T-helper 1 cell (primary cell): ENCODE measurements around the gene PCNX4.

Experiments
- DNase-seq, 5 donors: peaks; one replicate each; pipeline ENCODE4 v3.0.0-alpha.2; 2012 to 2020

The PCNX4 gene

DNA sequence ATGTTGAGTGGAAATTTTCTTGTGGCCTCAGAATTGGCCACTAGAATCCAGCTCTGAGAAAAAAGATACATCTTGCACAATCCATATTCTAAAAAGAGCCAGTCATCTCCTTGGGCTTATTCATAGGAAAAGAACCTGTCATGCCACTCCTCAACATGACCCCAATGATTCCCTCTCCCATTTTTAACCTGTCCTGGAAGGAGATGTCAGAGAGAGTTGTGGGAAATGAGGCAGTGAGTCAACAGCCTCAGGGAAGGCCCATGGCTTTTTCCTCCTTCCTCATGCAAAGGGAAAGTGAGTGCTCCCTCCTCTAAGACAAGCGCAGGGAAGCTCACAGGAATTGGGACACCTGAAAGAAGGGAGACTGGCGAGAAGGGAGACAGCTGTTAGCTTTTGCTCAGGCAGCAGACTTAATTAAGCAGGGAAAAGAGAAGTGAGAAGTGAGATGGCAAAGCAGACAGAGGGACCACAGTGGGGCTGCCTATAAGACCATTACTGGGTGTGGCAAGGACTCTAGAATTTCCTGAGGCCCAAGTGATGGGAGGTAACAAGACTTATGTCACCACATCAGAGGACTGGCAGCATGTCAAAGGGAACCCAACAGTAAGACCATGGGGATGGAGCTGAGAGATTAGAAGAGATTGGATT, 83.7 kb downstream of the PCNX4 start:
- no peak for DNase-seq

DNA sequence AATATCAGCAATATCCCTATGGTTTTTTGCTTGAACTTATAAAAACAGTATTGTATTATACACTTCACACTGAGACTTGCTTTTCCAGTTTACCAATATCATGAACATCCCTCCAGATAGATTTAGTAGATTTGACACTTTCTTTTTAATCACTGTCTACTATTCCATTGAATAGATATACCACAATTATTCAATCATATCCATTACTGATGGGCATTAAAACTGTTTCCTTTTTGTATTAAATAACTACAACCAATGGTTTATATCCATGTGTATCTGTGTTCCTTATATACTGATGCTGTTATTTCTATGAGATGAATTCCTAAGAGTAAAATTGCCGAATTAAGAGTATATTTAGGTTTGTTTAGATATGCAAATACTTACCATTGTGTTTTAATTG, 86.4 kb downstream of the PCNX4 start:
- no peak for DNase-seq

GRCh38 chr14:60178820-60179219, 87.1 kb downstream of the PCNX4 start:
- DNase-seq = no peak

DNA sequence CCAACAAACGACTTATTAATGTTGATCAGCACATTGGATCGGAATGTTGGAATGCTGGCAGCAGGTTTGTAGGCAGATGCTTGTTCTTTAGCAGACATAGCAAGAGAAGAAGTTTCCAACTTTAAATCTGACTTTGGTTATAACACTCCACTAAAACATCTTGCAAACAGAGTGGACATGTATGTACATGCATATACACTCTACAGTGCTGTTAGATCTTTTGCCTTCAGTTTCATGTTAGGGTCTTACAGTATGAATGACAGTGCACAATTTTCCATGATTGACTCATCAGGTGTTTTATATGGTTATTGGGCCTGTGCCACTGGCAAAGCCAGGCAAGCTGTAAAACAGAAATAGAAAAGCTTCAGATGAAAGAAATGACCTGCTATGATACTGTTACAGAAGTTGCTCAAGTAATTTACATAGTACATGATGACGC, 87.7 kb downstream of the PCNX4 start:
- DNase-seq = no peak

GRCh38 chr14:60183138-60183537, 91.4 kb downstream of the PCNX4 start:
- no peak for DNase-seq

DNA sequence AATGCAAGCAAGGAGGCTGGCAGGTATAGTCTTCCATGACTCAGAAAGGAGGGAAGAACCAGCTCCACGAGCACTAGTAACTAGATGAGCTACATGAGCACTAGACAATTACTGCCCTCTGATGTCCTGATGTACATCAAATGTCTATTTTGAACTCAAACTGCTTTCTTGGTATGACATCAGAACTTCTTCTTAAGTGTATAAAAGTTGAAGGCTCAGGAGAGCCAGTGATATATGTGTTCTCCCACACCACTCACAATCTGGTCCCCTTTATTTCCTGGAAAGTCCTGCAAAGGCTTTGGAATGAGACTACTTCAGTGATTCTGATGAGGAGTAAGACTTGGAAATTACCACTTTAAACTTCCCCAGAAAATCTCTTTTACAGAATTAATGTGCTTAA, 92.0 kb downstream of the PCNX4 start:
- peak in 1 of 5 donors; percentile 27 for DNase-seq

GRCh38 chr14:60184146-60184904, 92.6 kb downstream of the PCNX4 start:
- peak in 3 of 5 donors; percentile 3 to 70 (median 41) for DNase-seq

DNA sequence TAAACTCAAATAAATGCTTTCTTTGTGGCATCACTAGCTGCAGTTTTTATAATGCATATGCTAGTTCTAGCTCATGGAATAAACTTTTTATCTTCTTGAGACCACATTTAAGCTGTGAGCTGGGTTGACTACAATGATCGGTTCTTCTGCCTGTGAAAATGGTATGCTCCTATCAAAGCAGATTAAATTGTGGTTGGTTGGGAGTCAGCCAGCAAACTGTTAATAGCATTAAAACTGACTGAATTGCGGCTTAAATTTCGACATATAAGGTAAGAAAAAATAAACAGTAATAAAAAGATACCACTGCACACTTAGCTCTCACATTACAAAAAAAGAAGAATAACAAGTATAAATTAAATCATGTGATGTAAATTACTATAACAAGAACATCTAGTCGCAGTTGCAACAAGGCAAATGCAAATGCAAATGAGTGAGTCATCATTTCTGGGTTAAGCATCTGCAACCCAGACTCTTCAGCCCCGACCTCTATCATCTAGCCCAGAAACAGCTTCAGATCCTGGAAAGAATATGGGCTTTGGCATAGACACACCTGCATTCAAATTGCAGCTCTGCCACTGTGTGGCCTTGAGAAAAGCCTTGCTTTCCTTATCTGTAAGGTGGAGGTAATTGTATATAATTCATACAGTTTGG, 93.3 kb downstream of the PCNX4 start:
- no peak for DNase-seq

DNA sequence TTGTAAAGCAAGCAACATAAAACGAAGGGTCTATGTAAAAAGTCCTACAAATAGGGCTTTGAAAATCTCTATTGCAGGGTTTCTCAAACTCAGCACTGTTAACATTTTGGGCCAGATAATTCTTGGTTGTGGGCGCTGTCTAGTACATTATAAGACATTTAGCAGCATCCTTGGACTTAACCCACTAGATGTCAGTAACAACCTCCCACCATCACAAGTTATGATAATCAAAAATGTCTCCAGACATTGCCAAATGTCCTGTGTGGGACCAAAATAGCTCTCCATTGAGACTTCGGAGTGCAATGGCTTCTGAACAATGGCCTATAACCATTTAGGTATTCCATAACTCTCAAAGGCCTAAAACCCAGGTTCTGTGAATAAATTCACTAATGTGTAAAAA, 96.4 kb downstream of the PCNX4 start:
- DNase-seq = no peak

DNA sequence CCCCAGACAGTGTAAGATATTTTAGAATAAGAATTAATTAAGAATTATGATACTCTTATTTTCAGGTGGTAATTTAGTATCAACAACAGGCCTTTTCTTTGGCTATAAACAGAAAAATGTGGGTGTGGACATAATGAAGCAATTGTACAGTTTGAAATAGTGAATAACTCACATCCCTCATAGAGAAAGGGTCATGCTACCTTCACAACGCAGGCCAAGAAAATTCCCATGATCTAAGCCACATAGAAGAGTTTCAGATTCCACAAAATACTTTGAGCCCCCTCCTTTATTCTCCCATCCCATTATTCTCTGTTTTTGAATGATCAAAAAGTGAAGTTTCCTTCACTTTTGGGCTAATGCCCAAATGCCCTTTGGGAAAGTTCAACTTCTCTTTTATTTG, 97.0 kb downstream of the PCNX4 start:
- DNase-seq = no peak

- DNase-seq = no peak
Observed at GRCh38 chr14:60189923-60190840, 98.5 kb downstream of the PCNX4 start.

DNA sequence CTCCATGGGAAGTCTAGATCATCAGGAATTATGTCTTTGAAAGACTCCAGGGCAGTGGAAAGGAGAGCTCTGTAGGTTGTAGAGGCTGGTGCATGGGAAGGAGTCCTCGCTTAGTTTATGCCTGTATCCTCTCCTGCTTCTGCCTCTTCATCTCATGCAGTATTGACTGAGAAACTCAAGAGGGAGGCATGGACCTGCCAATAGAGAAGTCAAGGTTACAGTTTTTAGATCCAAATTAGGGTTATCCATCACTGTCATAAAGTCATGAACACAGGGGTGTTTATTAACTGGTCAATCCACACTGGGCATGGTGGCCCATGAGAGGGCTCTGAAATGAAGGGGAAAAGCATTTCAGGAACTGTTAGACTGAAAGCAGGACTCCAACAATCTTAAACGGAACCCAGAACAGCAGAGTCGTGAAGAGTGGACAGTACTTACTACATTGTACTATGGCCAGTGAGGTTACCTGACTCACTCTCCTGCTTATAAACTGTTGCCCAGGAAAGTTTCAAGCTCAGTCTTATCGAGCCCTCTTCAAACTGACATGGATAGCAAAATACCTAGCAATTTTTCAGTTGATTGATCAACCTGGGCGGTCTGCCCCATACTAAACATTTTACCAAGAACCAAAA, 103.6 kb downstream of the PCNX4 start:
- peak in 1 of 5 donors; percentile 4 for DNase-seq

- no peak for DNase-seq
Observed at GRCh38 chr14:60196291-60196690, 104.6 kb downstream of the PCNX4 start.

- no peak for DNase-seq
Observed at GRCh38 chr14:60197629-60198303, 106.0 kb downstream of the PCNX4 start.

- DNase-seq = no peak
Observed at GRCh38 chr14:60199321-60199720, 107.6 kb downstream of the PCNX4 start.

DNA sequence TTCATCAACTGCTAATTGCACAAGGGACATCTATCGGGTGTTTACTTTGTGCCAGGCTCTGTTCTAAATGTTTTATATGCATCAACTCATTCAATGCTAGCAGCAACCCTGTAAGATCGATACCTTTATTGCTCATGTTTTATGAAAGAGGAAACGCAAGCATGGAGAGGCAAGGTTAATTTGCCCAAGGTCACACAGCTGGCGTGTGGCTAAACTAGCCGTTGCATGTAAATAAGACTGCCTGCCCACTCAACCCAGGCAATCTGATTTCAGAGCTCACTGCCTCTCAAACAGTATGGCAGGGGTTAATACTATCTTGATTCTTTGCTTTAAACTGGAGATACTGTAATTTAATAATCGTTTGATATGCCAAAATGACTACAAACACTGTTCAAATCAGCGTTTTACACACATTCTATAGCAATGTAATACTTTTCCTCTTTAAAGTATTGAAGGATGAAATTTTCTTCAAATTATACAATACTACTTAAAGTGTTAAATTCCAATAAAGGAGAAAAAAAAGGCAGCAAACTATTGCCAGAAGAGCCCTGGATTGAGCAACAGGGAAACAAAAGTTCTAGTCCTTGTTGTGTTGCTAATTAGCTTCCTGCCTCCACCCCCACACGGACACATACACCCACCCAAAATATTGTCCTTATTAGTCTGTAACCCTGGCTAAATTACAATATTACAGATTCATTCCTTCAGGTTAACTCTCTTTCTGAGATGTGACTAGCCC, 112.5 kb downstream of the PCNX4 start:
- no peak for DNase-seq

- no peak for DNase-seq
Observed at GRCh38 chr14:60204843-60205774, 113.4 kb downstream of the PCNX4 start.

DNA sequence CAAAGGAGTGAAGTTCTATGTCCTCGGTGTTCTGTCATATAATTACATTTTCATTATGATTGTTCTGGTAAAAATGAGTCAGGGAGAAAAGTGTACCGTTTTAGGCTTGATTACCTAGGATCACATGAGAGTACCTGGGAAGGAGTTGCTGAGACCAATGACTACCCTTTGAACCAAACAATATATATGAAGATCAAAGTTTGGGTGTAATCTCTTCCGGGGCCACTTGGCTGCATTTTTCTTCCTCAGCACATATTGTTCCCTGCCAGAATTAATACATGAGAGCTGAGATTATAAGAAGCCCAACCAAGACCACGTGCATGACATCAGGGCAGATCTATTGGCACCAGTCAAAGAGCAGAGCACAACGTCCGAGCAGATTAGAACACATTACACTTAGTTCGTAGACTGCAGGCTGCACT, 114.5 kb downstream of the PCNX4 start:
- no peak for DNase-seq

DNA sequence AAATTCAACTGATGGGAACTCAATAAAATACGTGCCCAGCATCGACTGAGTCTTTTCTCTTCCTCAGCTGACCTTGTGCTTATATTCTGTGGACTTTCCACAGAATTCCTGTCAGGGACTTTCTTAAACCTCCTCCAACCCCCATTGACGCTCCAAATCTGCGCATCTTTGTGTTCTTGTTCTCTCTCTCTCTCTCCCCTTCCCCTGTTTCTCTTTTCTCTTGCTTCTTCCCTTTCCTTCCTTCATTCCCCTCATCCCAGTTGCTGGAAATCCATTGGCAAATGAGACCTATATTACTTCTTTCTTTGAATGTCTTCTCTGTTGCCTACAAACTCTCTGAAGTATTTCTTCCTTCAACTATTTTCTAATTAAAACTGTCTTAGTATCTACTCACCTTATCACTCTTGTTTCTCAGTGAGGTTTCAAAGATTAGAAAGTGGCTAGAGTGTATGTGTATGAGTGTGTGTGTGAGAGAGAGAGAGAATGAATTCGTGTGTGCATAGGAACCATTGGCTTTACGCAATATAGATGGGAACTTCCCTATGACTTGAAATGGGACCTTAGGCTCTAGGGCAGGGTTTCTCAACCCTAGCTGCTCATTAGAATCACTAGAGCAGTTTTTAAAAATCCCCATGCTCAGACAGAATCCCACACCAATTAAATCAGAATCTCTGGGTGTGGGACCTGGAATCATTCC, 115.3 kb downstream of the PCNX4 start:
- no peak for DNase-seq
